ENCODE results near the gene ASIC3.

Gene ASIC3

DNA sequence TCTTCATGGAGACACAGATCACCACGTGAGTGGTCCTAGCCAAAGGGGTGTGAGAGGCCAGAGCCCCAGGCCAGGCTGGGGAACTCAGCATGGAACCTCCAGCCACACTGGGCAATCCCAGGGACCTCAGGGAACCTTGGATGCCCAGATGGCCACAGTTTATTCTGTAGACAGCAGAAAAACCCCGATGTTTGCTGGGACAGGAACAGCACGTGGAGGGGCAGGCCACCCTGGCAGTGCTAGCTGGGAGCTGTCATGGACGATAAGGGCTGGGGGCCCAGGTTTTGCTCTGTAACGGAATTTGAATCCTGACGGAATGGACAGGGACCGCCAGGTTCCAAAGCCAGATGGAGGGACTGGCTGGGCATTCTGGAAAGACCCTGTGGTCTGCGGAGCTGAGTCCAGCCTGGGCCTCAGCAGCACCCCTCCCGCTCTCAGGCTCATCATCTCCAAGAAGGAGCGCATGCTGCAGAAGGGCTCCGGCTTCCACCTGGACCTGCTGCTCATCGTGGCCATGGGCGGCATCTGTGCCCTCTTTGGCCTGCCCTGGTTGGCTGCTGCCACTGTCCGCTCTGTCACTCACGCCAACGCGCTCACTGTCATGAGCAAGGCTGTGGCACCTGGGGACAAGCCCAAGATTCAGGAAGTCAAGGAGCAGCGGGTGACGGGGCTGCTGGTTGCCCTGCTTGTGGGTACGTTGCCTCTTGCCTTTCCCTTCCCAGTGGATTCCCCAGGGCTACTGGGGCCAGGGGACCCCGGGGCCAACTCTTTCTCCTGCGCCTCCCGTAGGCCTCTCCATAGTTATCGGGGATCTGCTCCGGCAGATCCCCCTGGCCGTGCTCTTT is 26.7 kb downstream of the ASIC3 start:
- no peak for DNase-seq

DNA sequence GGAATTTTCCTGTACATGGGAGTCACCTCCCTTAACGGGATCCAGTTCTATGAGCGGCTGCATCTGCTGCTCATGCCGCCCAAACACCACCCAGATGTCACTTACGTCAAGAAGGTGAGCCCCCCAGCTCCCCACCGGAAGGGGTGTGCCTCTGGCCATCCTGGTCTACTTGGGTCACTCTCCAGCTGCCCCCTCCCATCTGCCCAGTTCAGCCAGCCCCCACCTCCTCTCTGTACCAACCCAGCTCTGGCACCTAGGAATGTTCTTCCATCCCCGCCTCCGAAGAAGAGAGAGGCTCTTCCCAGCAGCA is 27.3 kb downstream of the ASIC3 start:
- DNase-seq = no peak

DNA sequence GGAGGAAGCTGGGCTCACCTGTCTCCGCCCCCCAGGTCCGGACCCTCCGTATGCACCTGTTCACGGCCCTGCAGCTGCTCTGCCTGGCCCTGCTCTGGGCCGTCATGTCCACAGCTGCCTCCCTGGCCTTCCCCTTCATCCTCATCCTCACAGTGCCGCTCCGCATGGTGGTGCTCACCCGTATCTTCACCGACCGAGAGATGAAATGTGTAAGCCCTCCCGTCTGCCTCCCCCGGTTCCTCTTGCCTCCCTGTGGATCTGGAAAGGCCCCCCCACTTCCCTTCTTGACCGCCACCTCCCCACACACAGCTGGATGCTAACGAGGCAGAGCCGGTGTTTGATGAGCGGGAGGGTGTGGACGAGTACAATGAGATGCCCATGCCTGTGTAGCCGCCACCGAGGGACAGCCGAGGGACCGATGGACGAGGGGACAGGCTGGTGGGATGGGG is 27.7 kb downstream of the ASIC3 start:
- DNase-seq = no peak

DNA sequence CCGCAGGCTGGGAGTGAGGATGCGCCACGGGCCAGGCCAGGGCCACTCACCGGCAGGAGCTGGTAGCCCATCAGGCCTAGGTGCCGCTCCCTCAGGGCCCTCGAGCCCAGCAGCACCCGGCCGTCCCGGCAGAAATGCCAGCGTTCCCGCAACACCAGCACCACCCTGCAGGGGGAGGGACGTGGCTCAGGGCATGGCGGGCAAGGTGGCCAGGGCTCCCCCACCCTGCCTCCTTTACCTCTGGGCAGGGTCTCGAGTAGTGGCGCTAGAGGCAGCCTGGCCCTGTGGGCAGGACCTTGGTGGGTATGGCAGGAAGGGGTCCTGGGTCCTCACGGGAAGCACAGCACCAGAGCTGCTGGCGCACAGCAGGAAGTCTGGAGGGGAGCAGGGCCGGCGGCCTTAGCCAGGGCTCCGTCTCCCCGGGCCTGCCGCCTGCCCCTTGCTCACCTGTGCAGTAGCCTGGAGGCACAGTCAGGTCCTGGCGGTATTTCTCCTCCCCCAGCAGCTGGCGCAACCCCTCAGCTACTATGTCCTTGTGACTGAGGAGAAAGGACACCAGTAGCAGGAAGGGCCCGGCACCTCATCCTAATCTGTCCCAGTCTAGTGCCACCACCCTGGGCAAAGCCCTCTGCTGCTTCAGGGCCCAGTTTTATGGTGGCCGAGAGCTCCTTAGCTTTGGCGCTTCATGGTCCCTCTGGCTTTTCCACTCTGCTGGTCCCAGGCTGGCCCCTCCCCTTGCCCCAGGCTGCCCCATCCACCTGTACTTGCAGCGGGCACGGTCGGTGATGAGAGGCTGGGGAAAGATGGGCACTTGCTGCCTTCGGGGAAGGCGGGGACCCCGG is 28.8 kb downstream of the ASIC3 start:
- DNase-seq = no peak

DNA sequence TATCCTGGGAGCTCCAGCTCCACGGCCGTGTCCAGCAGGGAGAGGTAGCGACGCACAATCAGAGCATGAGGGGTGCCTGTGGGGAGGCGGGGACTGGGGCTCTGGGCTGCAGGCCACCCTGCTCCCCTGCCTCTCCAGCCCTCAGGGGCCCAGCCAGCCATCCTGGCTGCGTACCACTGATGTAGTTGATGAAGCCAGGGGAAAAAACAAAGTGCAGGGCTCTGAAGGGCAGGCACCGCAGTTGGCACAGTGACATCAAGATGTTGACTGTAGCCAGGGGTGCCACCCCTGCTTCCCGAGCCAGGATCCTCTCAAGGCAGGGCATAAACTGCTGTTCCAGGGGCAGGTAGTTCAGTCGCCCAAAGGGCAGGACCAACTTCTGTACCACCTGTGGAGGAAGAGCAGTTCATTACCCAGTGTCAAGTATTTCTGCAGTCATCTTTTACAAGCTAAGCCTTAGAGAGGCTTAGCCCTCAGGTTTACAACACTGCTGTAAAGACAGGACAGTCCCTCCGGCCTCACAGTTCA is 29.4 kb downstream of the ASIC3 start:
- no peak for DNase-seq

DNA sequence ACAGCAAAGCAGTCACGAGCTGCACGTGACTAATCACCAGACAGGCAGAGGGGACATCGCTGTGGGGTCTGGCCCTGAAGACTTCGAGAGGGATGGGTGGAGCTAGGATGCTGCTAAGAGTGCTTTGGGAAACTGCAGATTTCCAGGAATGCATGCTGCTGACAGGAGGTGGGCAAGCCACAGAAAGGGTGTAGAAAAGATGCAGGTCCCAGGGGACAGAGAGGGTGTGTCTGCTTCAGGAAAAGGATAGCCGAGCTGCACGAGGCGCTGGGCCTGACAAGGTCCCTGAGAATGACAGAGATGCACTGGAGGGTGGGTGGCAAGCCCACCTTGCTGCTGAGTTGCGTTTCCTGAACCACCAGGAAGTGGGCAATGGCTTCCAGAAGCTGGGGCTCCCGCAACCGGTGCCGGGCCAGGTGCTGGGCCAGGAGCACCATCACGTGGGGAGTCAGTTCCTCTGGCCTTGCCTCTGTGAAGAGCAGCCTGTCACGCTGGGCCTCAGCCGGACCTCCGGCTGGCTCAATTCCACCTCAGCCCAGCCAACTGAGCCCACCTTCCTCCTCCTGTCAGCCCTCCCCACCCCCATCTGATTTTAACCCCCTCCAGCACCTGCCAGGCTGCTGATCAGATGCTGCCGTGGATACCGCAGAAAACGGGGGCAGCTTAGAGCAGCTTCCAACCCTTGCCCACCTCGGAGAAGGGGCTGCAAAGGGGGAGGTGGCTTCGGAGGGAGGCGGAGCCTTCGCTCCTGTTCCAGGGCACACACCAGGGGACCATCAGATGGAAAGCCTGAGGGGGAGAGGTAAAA is 30.1 kb downstream of the ASIC3 start:
- DNase-seq = no peak

DNA sequence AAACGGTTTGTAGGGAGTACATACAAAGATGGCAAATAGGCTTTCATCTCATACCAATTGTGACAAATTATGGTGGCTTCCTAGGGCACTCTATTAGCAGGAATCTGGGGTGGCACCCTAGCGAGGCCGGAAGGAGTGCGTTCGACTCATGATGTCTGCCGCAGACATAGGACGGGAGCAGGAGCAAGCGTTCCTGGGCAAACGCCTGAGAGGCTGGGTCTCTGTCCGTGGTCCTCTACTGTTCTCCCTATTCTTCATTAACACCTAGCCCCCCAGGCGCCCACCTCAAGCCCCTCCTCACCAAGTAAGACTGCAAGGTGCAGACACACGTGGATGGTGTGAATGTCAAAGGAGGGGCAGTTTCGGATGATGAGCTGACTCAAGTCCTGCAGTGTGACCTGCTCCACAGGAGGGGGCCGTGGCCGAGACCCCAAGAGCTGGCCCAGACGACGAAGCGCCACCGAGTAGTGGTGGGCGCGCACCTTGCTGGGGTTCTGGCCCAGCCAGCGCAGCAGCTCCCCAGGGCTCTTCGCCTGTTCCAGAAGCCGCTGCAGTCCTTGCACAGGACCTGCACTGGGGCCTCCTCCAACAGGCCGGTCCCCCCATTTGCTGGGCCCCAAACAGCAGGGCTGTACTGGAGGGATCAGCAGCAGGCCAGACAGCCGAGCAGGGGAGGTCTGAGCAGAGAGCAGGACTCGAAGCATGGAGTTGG is 31.0 kb downstream of the ASIC3 start:
- DNase-seq = no peak

DNA sequence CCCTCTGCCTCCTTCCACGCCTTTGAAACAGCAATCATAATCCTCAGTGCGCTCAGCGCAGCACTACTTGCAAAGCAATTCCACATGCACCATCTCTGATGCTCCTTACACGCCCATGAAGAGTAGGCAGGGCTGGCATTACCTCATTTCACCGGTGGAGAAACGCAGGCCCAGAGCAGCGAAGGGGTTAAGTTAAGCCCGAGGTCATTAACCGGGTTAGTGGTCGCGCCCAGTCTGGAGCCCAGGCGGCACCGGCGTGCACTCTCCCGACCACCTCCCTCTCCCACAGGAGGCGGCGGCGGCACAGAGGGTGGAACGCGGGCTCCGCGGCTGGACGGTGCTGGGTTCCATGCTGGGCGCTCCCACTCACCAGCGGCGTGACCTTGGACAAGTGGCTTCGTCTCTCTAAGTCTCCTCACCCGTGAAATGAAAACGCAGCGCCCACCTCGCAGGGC is 31.8 kb downstream of the ASIC3 start:
- DNase-seq = no peak

DNA sequence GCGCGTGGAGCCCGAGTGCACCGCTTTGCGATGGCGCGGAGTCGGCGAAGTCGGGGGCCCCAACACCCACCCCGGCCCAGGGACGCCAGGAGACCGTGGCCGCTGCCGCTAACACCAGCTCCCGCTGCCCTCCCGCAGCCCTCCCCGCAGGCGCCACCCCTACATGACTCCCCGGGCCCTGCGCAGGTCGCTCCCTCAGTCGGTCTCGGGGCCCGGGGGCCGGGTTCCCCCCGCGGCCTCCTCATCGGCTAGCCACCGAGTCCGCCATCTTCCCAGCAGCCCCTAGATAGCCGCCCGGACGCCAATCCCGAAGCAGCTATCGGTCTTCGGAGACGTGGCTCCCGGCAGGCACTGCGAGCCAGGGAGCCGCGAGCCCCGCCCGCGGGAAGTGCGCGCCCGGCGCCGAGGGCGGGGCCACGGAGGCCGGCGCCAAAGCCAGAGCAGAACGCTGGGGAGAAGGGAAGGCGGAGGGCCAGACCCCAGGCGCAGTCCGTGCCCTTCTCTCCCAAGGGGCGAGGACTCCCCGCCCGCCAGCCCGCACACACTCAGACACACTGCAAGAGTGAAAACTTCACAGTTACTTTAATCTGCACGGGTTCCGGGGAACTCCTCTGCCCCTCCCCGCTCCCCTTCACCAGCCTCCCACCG is 32.3 kb downstream of the ASIC3 start, which contains the start of gene FASTK:
TSS of gene FASTK (minus strand) at position 288 of the 648 bp plus-strand sequence. CDS start at position 245, 43 bp downstream.
- DNase-seq = peak; percentile 79 to 87

DNA sequence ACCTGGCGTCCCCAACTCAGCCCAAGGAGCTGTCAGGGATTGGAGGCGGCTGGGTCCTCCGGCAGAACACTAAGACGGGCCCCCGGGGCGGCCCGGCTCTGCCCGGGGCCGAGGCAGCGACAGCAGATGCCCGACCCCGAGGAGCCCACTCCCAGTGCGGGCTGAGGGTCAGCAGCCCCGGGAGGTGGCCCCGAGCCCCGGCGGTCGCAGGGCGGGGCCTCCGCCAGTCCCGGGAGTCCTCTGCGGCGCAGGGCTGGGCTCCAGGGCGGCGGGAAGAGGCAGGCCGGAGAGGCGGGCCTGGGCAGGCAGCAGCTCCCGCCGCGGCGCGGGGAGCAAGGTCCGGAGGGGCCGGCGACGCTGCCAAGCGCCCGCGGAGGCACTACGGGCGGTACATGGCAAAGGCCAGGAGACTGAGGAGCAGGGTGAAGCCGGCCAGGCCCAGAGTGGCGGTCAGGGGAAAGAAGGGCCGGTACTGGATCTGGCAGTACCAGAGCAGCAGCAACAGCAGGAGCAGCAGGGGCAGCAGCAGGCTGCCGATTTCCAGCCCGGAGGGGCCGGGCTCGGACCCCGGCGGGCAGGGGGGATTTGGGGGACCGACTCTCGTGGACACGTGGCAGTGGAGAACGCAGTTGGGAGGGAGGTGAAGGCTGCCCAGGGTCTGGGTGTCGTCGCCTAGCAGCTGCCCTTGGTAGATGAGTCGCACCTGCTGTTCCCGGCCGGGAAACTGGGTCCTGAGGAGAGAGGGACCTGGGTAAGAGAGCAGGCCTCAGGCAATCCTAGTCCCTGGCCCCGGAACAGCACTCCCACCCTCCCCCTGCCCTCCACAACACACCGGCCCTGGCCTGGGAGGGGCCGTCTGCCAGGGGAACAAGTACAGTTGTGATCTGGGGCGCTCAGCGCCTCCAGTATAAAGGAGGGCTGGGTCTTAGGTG is 33.1 kb downstream of the ASIC3 start:
- DNase-seq = no peak

DNA sequence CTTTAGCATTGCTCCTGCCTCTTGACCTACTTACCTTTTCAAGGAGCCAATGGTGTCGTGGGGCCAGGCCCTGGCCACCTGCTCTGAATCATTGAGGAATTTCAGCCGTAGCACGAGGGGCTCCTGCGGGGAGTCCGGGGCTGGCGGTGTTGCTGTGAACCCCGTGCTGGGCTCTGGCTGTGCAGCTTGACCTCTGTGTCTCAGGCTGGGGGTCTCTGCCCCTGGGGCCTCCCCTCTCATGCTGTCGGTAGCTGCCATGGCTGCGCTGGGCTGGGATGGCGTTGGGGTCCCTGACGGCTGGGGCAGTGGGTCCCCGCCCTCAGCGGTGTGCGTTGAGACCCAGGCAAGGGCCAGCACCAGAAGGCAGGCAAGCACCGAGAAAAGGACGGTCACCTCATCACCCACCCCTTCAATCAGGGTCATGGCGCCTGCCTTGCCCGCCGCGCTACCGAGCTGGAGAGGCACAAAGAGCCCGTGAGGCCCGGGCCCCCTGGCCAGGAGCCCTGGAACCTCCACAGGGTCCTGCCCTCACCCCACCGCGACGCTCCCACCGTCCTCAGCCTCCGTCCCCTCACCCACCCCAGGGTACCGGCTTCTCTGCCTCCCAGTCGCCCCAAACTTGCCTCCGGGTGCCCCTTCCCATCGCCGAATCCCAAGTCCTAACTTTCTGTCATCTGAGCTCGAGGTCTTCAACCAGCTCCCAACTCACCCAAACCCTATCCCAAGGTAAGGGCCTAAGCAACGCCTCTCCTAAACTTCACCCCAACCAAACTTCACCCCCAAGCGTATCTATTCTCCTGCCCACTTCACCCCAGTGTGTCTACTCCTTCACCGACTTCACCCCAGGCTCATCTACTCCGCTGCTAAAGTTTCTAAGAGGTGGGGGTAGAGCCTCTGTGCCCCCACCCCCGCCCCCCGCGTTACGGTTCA is 34.1 kb downstream of the ASIC3 start:
- DNase-seq = no peak

DNA sequence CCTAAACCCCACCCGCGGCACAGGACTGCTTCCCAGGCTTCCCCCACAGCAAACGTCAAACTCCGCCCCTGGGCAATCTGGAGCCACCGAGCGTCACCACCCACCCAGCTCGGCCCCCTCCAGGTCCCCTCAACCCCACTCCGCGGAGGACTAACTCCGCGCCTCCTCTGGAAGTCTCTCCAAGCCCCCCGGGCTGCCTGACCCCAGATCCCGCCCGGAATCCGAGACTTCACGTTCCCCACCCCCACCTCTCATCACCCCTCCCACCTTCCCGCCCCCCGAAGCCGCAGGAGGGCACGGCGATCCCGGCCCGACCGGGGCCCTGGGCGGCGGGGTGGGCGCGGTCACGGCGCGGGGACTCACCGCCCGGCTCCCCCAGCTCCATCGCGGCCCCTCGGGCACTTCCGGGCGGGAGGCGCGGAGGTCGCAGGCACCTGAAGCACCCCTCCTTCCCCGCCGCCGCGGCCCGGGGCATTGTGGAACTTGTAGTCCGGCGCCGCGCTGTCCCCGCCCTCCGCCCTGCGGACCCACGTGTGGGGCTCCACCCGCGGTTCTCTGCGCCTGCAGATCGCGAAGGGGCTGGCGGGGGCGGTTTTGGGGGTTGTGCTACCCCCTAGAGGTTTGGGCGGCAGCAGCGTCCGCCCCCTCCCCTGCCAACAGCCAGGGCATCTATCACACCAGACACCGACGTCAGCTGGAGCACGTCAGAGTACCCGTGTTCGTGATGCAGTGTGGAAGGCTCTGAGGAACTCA is 34.9 kb downstream of the ASIC3 start, which contains the start of gene TMUB1:
TSS of gene TMUB1 (minus strand) at position 423 of the 753 bp plus-strand sequence. CDS start 930 bp downstream, outside the sequence.
- DNase-seq = peak; percentile 85 to 87

DNA sequence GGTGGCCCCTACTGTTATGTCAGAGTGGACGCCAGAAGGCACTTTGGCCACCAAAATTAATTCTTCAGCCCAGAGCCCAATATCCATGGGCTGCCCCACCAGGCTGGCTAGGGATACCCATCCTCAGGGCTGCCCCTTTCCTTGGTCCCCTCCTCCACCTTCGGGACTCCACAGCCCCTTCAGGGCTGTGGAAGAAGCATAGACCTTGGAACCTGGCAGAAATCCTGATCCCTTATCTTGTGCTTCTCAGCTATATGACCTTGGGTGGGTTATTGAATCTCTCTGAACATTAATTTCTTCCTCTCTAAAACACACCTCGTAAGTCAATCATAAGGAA is 35.5 kb downstream of the ASIC3 start:
- DNase-seq = no peak

DNA sequence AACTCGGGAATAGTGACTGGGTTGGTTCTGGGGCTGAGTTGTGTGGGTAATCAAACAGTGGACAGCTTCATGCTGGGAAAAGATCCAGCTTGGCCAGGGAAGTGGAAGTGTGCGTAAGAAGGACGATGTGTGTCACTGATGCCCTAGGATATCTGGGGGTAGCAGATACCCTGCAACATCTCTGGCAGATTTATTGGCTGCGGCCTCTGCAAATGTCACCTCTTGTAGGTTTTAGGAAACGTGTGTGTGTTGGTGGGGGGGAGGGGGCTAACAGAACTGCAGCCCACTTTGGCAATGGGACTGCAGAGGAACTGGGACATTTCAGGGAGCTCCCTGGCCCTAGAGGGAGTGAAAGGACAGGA is 37.0 kb downstream of the ASIC3 start:
- no peak for DNase-seq

DNA sequence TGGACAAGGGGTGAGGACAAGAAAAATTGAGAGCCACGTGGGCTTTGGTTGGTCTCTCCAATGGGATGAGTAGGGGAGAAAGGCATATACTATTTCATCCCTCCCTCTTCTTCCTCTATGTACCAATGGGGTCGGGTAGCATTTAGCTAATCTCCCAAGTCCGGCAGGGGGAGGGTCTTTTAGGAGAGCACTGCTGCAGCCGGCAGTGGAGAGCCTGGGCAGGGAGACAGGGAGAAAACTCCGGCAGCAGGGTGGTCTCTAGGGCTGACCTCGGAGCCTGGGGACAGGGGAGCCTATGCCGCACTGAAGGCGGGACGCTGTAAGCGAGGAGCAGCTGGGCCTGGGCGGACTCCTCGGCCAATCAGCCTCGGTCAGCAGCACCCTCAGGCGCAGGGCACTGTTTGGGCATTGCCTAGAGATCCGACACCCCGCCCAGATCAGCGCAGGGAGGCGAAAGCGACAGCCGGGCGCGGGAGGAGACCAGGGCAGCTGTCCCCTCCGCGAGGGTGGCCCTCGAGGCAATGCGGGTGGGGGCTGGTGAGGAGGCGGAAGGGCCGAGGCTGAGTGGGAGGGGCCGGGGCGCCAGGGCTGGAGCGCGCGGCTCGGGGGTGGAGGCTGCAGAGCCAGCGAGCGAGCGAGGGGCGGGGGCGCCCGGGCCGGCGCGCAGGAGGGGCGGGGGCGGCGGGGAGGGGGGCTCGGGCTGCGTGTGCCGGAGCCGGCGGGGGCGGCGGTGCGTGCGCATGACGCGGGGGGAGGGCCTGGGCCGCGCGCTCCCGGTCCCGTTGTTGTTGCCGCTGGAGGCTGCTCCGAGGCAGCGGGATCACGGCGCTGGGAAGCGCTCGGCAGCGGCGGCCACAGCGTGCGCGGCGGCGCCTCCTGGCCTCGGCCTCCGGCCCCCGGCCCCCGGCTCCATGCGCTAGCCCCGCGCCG is 37.6 kb downstream of the ASIC3 start, which contains the start of gene AGAP3:
TSS of gene AGAP3 (plus strand) at position 785 of the 930 bp plus-strand sequence. CDS start 267 bp downstream, outside the sequence.
- peak; percentile 54 to 66 for DNase-seq

DNA sequence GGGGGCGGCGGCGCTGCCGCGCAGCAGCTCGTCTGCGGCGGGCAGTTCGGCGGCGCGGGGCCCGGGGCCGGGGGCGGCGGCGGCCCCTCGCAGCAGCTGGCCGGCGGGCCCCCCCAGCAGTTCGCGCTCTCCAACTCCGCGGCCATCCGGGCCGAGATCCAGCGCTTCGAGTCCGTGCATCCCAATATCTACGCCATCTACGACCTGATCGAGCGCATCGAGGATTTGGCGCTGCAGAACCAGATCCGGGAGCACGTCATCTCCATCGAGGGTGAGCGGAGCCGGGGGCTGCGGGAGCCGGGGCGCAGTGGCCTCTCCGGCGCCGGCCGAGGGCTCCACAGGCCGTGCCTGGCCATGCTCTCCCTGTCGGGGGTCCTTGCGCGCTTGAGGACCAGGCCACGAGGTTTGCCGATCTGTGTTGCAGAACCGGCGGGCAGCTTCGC is 38.5 kb downstream of the ASIC3 start:
- no peak for DNase-seq

All from activated CD4-positive, alpha-beta T cell treated with anti-CD3 and anti-CD28 coated beads for 4 hours (primary cell).